Endothelial cell (in vitro differentiated cells): ENCODE measurements around the gene ATG7. TPM values are rescaled to one million over a fixed set of nuclear protein-coding genes. Genes with fewer than 3 reads are reported as not detected.
"Not testable (repeated sequence)": the region's sequence is repeated elsewhere in the genome, so short reads cannot be mapped to it uniquely, and the experiment has no call there.

Source experiments
- DNase-seq: peaks from one replicate; pipeline ENCODE4 v3.0.0; 2021; ENCODE audit warnings: low spot score
- H3K27ac Mint-ChIP-seq: one replicate; pipeline ENCODE4 v1.8.0; 2021; ENCODE audit warnings: mixed read lengths, inconsistent platforms; ENCODE audit not compliant: unreplicated experiment
- H3K27me3 Mint-ChIP-seq: one replicate; pipeline ENCODE4 v1.8.0; 2021; ENCODE audit warnings: mild to moderate bottlenecking, moderate library complexity, mixed read lengths, inconsistent platforms; ENCODE audit not compliant: unreplicated experiment
- H3K36me3 Mint-ChIP-seq: one replicate; pipeline ENCODE4 v1.8.0; 2021; ENCODE audit warnings: mild to moderate bottlenecking, low read depth, mixed read lengths, inconsistent platforms; ENCODE audit not compliant: unreplicated experiment
- H3K4me1 Mint-ChIP-seq: one replicate; pipeline ENCODE4 v1.8.0; 2021; ENCODE audit warnings: mild to moderate bottlenecking, mixed read lengths, inconsistent platforms; ENCODE audit not compliant: unreplicated experiment
- H3K4me3 Mint-ChIP-seq: one replicate; pipeline ENCODE4 v1.8.0; 2021; ENCODE audit warnings: mild to moderate bottlenecking, mixed read lengths, inconsistent platforms; ENCODE audit not compliant: unreplicated experiment
- H3K9me3 Mint-ChIP-seq: one replicate; pipeline ENCODE4 v1.8.0; 2021; ENCODE audit warnings: mixed read lengths, inconsistent platforms; ENCODE audit not compliant: unreplicated experiment
- total RNA-seq: library from RNA; stranded (reverse); fragmentation: NEBNext Ultra II Directional; extraction: Animal tissue kit (Norgen Biotek cat#: 25700); gene quantifications from one replicate; pipeline ENCODE4 v1.2.1, GENCODE V29; 2021; ENCODE audit not compliant: unreplicated experiment
- TF ChIP-seq, protein P1 (sequence below): fragments of 200-600 bp; sonication (generic); IDR thresholded peaks from one replicate; pipeline ENCODE4 v1.5.0; 2021; ENCODE audit warnings: antibody characterized with exemption; ENCODE audit not compliant: unreplicated experiment

Gene ATG7
- total RNA-seq, 1 donor from 2014 or later: 30.6 TPM

DNA sequence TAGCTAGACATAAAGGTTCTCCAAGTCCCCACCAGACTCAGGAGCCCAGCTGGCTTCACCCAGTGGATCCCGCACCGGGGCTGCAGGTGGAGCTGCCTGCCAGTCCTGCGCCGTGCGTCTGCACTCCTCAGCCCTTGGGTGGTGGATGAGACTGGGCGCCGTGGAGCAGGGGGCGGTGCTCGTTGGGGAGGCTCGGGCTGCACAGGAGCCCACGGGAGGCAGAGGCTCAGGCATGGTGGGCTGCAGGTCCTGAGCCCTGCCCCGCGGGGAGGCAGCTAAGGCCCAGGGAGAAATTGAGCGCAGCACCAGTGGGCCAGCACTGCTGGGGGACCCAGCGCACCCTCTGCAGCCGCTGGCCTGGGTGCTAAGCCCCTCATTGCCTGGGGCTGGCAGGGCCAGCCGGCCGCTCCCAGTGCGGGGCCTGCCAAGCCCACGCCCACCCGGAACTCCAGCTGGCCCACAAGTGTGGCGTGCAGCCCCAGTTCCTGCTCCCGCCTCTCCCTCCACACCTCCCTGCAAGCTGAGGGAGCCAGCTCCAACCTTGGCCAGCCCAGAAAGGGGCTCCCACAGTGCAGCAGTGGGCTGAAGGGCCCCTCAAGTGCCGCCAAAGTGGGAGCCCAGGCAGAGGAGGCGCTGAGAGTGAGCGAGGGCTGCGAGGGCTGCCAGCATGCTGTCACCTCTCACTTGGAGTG is 241.1 kb downstream of the ATG7 start:
- not testable (repeated sequence) for H3K27ac Mint-ChIP-seq, DNase-seq, H3K4me3 Mint-ChIP-seq, H3K9me3 Mint-ChIP-seq, H3K27me3 Mint-ChIP-seq
- H3K4me1 Mint-ChIP-seq: peaks cover 44% of the 10 kb centered on the region
- H3K36me3 Mint-ChIP-seq: peaks cover 13% of the 10 kb centered on the region

DNA sequence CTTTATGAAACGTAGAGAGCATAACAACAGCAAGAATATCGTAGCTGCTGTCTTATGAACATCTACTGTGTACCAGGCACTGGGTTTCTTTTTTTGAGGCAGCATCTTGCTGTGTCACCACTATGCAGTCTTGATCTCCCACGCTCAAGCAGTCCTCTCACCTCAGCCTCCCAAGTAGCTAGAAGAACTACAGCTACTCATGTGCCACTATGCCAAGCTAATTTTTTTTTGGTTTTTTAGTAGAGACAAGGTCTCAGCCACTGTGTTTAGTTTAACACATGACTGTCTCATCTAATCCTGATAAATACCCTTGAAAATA is 241.6 kb downstream of the ATG7 start:
- H3K4me1 Mint-ChIP-seq: peaks cover 42% of the 10 kb centered on the region
- DNase-seq: no peak
- no peak overlapping the region for H3K4me3 Mint-ChIP-seq
- peaks cover 7% of the 10 kb centered on the region for H3K27me3 Mint-ChIP-seq
- H3K9me3 Mint-ChIP-seq: no peaks in the 10 kb centered on the region
- peaks cover 13% of the 10 kb centered on the region for H3K36me3 Mint-ChIP-seq
- H3K27ac Mint-ChIP-seq: no peak overlapping the region
- TF ChIP-seq, protein P1, sequence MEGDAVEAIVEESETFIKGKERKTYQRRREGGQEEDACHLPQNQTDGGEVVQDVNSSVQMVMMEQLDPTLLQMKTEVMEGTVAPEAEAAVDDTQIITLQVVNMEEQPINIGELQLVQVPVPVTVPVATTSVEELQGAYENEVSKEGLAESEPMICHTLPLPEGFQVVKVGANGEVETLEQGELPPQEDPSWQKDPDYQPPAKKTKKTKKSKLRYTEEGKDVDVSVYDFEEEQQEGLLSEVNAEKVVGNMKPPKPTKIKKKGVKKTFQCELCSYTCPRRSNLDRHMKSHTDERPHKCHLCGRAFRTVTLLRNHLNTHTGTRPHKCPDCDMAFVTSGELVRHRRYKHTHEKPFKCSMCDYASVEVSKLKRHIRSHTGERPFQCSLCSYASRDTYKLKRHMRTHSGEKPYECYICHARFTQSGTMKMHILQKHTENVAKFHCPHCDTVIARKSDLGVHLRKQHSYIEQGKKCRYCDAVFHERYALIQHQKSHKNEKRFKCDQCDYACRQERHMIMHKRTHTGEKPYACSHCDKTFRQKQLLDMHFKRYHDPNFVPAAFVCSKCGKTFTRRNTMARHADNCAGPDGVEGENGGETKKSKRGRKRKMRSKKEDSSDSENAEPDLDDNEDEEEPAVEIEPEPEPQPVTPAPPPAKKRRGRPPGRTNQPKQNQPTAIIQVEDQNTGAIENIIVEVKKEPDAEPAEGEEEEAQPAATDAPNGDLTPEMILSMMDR: no peak

DNA sequence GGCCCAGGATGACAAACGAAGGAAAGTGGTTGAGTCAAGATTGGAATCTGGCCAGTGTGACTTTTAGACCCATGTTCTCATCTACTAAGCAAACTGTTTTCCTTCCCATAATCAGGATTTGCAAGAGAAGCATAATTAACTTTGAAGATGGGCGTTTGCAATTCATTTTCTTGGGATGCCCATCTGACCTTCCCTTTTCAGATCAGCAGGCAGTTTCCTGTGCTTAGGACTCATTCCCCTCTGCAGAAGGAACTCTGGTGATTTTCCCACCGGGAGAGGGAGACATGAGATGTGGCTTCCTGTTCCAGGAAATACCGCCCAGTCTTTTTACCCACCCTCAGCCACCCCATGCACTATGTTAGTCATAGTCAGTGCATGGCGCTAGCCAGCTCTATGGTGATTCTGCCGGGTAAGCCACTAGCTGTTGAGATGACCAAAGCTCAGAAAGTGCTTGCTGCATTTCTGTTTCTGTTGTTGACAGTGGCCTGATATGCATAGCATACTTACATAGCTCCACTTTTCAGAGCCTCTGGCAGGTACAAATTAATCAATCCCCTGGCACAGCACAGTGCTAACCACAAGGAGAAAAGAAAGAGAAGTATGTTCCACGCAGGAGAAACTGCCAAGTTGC is 242.1 kb downstream of the ATG7 start:
- H3K4me3 Mint-ChIP-seq: no peak overlapping the region
- no peak for DNase-seq
- peaks cover 13% of the 10 kb centered on the region for H3K36me3 Mint-ChIP-seq
- no peaks in the 10 kb centered on the region for H3K9me3 Mint-ChIP-seq
- H3K4me1 Mint-ChIP-seq: peaks cover 36% of the 10 kb centered on the region
- TF ChIP-seq, protein P1: no peak
- H3K27me3 Mint-ChIP-seq: peaks cover 7% of the 10 kb centered on the region
- H3K27ac Mint-ChIP-seq: no peak overlapping the region

DNA sequence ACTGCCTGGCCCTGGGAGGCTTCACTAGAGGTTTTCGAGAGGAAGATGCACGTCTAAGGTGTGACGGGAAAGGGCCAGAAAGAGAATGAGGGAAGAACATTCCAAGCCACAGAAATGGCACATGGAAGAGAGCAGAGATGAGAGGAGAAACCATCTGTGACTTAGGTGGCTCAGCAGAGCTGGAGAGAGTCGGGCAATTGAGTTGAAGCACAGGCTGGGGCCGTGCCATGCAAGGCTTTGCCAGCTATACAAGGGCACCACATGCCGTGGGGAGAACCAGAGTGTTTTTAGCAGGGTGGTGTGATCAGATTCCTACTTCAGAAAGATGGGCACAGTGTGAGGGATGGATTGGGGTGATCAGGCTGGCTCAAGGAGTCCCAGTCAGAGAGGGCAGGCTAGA is 245.4 kb downstream of the ATG7 start:
- Mint-ChIP-seq H3K9me3 (no peaks in the 10 kb centered on the region), H3K27ac (no peak overlapping the region), H3K4me3 (no peak overlapping the region), H3K36me3 (no peaks in the 10 kb centered on the region), H3K27me3 (peaks cover 7% of the 10 kb centered on the region), H3K4me1 (peaks cover 20% of the 10 kb centered on the region)
- DNase-seq: no peak
- TF ChIP-seq, protein P1: no peak

DNA sequence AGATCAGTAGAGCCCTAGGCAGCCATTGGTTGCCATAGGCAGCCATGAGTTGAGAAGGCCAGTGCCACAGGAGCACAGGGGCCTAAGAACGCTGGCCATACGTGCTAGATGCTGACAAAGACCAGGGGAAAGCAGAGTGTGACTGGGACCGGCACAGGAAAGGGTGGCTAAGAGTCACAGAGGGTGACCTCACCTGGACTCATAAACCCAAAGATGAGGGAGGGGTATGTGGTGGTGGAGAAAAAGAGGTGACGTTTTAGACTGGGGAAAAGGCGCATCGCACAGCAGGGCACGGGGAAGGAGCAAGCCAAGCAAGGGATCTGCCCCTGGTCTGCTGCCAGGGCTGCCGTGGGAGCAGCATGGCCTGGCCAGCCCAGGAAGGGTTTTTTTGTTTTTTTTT is 249.0 kb downstream of the ATG7 start:
- TF ChIP-seq, protein P1: no peak
- no peak overlapping the region for H3K4me3 Mint-ChIP-seq
- no peak overlapping the region for H3K27ac Mint-ChIP-seq
- H3K27me3 Mint-ChIP-seq: peaks cover 5% of the 10 kb centered on the region
- no peaks in the 10 kb centered on the region for H3K36me3 Mint-ChIP-seq
- peaks cover 15% of the 10 kb centered on the region for H3K4me1 Mint-ChIP-seq
- no peak for DNase-seq
- H3K9me3 Mint-ChIP-seq: no peaks in the 10 kb centered on the region
